SKM-1 treated with dmso at 0.1 percent for 144 hours (cell line): ENCODE measurements around the gene CACUL1.
"Not testable (repeated sequence)": the region's sequence is repeated elsewhere in the genome, so short reads cannot be mapped to it uniquely, and the experiment has no call there.

Experiments
- DNase-seq: peaks from one replicate; lab custom pipeline; 2025; ENCODE audit not compliant: unreplicated experiment; lab: John Stamatoyannopoulos, UW

Gene CACUL1

GRCh38 chr10:118692872-118693271 is 61.9 kb downstream of the CACUL1 start:
- no peak for DNase-seq

- DNase-seq: no peak
These were observed 65.5 kb downstream of the CACUL1 start for GRCh38 chr10:118689070-118689858.

GRCh38 chr10:118687472-118687871 is 67.3 kb downstream of the CACUL1 start:
- DNase-seq: no peak

- no peak for DNase-seq
These were observed 72.2 kb downstream of the CACUL1 start for GRCh38 chr10:118682533-118682932.

- DNase-seq: no peak
These were observed 74.6 kb downstream of the CACUL1 start for GRCh38 chr10:118680197-118680596.

GRCh38 chr10:118674226-118674919 is 80.4 kb downstream of the CACUL1 start:
- DNase-seq: no peak

GRCh38 chr10:118672766-118673715 is 81.7 kb downstream of the CACUL1 start:
- no peak for DNase-seq

- DNase-seq: no peak
These were observed 82.6 kb downstream of the CACUL1 start for GRCh38 chr10:118672153-118672552.

GRCh38 chr10:118671221-118671620 is 83.5 kb downstream of the CACUL1 start:
- not testable (repeated sequence) for DNase-seq

- DNase-seq: no peak
These were observed 84.2 kb downstream of the CACUL1 start for GRCh38 chr10:118670472-118671124.

GRCh38 chr10:118669835-118670234 is 84.9 kb downstream of the CACUL1 start:
- no peak for DNase-seq

- no peak for DNase-seq
These were observed 85.6 kb downstream of the CACUL1 start for GRCh38 chr10:118669020-118669791.

GRCh38 chr10:118668228-118668952 is 86.4 kb downstream of the CACUL1 start:
- DNase-seq: no peak

GRCh38 chr10:118667732-118668131 is 87.0 kb downstream of the CACUL1 start:
- DNase-seq: no peak

- no peak for DNase-seq
These were observed 88.4 kb downstream of the CACUL1 start for GRCh38 chr10:118666350-118666749.

- DNase-seq: no peak
These were observed 90.4 kb downstream of the CACUL1 start for GRCh38 chr10:118664321-118664720.

- DNase-seq: no peak
These were observed 91.6 kb downstream of the CACUL1 start for GRCh38 chr10:118663176-118663575.

- no peak for DNase-seq
These were observed 92.3 kb downstream of the CACUL1 start for GRCh38 chr10:118662228-118663035.

GRCh38 chr10:118658762-118659161 is 96.0 kb downstream of the CACUL1 start:
- DNase-seq: no peak
